Activated effector memory CD4-positive, alpha-beta T cell treated with Interleukin-2 at 50 U/mL for 16 hours (primary cell): ENCODE results near the gene DDX56.
"Not testable (repeated sequence)": the region's sequence is repeated elsewhere in the genome, so short reads cannot be mapped to it uniquely, and the experiment has no call there.

Experiments
- DNase-seq: peaks from one replicate; pipeline ENCODE4 v3.0.0-alpha.2; 2020

The DDX56 gene

DNA sequence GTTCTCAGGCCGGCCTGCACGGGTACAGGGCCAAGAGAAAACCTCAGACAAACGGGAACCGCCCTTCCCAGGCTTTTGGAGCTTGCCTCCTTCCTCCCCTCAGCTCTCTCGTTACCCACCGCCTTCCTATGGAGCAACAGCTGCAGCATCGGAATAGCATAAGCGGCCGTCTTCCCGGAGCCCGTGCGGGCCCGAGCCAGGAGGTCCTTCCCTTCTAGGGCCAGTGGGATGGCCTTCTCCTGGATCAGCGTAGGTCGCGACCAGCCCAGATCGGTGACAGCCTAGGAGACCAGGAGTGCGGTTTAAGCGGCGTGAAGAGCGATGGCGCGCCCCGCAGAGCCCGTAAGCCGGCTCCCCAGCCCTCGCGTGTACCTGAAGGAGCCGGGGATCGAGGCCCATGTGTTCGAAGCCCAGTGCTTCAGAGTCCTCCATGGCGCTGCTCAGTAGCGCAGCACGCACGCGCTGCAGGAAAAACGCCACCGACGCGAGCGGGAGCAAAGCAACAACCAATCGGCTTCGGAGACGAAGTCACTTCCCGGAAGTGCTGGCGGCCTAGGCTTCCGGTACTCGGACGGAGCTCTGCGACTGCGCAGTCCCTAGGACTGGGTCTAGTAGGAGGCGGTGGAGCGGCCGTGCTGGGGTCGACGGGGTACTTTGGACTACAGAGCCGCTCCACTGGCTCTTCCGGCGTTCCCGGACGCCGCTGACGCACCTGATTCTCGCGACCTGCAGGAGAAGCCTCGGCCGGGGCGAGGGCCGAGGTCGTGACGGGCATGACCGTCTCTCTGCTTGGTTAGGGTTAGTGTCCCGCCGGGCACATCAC, at the start of gene DDX56:
DDX56 (minus strand) TSS at position 445 of the 823 bp plus-strand sequence; CDS start at position 432, 13 bp downstream.
- DNase-seq: peak; percentile 88

DNA sequence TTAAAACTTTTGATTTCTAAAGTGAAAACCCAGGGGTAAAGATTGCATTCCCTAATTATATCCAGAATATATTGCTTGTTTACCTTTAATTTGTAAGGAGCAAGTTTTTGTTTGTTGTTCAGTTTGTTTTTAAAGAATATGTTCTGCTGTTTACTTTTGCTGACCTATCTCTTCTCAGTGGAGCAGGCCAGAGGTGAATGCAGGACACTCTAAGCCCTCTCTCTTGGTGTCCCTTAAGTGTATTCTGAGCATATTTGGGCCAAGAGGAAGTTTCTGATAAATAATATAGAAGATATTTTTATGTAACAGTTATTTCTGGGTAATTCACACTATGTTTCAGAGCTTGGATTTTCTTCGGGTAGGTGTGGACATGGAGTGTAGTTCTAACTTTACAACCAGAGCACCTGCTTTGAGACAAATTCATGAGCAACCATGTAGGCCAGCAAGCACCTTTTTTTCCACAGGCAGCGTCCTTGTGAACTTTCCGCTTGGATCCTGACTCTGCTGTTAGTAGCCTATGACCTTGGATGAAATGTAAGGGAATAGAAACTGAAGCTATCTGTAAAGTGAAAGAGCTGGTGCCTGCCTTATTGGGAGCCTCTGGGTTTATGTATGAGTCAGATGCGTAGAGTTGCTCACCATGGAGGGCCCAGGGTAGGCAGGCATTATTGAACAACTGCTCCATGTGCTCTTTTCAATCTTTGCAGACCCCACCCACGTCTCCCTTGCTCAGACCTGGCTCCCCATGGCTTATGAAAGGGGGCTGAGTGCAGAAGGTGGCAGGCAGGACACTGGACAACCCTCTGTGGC, 48.8 kb upstream of the DDX56 start:
- DNase-seq: no peak

- DNase-seq: no peak
Observed at GRCh38 chr7:44621750-44622103, 48.0 kb upstream of the DDX56 start.

DNA sequence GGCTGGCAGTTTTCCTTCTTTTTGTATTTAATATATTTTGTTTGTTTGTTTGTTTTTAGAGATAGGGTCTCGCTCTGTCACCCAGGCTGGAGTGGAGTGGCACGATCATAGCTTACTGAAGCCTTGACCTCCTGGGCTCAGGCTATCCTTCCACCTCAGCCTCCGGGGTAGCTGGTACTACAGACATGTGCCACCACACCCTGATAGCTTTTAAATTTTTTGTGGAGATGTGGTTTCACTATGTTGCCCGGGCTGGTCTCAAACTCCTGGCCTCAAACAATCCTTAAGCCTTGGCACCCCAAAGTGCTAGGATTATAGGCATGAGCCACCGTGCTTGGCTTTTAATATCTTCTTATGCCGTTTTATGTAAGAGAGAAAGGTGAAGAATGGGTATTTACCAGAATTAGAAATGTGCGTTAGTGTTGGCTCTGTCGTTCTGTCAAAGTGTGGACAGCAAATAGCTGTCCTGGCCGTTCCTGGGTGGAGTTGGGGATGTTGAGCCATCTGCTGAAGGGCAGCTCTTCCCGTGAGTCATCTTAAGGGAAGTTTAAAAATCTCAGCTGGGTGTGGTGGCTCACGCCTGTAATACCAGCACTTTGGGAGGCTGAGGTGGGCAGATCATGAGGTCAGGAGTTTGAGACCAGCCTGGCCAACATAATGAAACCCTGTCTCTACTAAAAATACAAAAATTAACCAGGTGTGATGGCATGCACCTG, 47.5 kb upstream of the DDX56 start:
- no peak for DNase-seq

DNA sequence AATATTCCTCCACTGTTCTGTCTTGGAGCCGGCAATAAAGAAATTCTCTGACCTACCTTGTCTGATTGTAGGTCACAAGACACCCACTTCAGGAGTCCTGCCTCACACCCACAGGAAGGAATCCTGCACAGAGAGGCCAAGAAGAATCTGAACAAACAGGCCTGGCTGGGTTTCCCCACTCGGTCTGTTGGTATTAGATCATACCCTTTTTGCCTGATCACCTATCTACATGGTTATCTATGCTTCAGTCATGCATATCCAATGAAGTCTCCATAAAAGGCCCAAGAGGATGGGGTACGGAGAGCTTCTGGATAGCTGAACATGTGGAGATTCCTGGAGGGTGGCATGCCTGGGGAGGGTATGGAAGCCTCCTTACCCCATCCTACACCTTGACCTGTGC, 45.0 kb upstream of the DDX56 start:
- no peak for DNase-seq

DNA sequence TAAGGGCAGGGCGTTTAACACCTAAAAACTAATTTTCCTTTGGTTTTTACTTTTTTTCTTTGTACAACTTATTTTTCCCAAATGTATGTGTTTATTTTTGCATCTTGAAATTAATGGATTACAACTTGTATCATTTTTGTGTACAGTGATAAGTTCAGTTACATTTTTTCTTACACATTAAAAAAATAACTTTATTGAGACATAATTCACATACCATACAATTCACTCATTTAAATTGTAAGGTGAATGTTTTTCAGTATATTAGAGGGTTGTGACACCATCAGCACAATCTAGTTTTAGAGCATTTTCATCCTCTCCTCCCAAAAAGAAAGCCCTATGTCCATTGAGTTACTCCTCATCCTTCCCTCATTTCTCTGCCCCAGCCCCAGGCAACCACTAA, 44.3 kb upstream of the DDX56 start:
- no peak for DNase-seq

DNA sequence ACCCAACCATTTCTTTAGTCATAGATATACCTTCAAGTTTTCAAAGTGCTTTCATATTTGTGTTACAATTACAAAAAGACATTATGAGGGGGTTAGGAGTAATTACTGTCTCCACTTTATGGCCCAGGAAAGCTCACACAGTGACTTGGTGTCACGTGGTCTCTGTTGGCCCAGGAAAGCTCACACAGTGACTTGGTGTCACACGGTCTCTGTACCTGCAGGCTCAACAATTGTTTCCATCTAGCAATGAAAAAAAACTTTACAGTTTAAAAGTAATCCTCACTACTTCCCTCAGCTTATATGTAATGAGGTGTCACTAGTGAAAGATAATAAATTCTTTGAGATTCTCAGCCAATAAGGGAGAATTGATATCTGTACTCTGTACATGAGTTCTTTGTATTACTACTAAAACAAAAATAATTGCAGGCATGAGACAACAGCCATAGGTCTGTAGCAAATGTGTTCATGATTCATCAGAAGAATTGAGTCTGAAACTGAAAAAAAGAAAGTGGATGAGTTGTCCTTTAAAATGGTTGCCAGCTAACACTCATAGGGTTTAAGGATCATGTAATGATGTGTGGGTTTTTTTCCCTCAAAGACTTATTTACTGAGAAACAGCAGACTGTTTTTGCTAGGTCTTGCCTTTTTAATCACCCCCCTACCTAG, 43.6 kb upstream of the DDX56 start:
- DNase-seq: no peak

GRCh38 chr7:44616545-44616944, 42.8 kb upstream of the DDX56 start:
- DNase-seq: no peak

- no peak for DNase-seq
Observed at GRCh38 chr7:44615793-44616192, 42.1 kb upstream of the DDX56 start.

GRCh38 chr7:44615149-44615611, 41.5 kb upstream of the DDX56 start:
- DNase-seq: no peak

GRCh38 chr7:44609829-44610228, 36.1 kb upstream of the DDX56 start:
- no peak for DNase-seq

DNA sequence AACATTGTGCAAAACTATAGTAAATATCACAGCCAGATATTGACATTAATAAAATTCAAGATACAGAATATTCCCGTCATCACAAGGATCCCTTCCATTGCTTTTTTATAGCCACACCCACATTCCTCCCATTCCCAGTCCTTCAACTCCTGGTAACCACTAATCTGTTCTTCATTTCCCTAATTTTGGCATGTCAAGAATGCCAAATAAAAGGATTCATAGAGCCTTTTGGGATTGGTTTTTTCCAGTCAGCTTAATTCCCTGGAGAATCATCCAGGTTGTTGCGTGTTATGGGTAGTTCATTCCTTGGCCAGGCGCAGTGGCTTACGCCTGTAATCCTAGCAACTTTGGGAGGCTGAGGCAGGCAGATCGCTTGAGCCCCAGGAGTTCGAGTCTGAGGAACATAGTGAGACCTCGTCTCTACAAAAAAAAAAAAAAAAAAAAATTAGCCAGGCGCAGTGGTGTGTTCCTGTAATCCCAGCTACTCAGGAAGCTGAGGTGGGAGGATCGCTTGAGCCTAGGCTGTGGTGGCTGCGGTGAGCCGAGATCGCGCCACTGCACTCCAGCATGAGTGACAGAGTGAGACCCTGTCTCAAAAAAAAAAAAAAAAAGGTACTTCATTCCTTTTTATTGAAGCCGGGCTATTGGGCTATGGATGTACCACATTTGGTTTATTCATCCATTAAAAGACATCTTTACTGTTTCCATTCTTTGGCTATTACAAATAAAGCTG, 35.4 kb upstream of the DDX56 start:
- no peak for DNase-seq

- DNase-seq: no peak
Observed at GRCh38 chr7:44607141-44608068, 33.7 kb upstream of the DDX56 start.

DNA sequence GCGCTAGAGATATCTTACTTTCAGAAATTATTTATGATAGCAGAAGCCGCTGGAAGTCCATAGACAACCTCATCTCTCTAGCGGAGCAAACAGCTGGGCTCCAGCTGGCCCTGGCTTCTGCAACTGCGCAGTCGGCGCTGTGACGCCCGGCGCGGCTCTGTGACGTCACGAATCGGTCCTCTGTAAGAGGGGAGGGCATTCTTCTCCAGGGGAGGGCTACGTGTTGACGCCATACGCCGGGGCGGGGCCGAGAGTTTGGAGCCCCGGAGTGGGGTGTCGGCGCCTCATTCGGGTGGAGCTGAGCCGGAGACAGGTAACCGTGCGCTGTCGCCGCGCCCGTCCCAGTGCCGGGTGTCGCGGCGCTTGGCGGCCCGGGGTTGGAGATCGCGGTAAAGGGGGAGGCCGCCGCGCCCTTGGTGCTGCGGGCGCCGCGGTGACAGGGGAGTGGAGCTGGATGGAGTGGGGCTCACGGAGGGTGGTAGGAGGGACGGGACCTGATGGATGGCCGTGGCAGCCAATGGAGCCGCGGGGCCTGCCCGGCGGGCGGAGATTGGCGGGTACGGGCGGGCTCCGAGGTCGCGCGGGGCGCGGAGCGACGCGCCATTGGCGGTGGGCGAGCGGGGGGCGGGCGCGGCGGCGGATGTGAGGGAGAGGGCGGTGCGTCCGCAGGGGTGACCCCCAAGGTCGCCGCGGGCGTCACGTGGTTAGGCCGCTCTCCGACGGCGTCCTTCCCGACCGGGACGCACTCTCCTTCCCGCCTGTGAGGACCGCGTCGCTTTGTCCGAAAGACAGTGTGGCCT, 32.8 kb upstream of the DDX56 start, which contains the start of gene OGDH:
OGDH (plus strand) TSS at position 287 of the 800 bp plus-strand sequence. CDS start 17,717 bp downstream, outside the sequence.
- peak; percentile 98 for DNase-seq

DNA sequence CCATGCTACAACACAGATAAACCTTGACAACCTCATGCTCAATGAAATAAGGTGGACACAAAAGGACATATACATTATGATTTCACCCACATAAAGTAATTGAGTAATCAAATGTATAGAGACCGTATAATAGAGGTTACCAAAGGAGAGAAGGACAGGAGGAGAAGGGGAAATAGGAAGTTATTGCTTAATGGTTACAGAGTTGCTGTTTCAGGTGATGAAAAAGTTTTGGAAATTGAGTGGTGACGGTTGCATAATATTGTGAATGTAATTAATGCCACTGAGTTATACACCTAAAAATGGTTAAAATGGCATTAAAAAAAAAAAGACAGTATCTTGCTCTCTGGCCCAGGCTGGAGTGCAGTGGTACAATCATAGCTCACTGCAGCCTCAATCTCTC, 31.2 kb upstream of the DDX56 start:
- no peak for DNase-seq

DNA sequence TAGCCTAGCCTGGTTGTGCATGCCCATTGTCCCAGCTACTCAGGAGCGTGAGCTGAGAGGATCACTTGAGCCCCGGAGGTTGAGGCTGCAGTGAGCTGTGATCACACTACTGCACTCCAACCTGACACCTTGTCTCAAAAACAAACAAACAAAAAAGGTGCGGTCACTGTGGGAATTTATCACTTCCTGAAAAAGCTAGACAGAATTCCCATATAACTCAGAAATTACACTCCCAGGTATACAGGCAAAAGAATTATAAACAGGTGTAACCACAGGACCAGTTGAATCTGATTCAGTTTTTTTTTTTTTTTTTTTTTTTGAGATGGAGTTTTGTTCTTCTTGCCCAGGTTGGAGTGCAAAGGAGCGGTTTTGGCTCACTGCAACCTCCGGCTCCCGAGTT, 29.5 kb upstream of the DDX56 start:
- DNase-seq: no peak

GRCh38 chr7:44602576-44602910, 28.8 kb upstream of the DDX56 start:
- DNase-seq: no peak

DNA sequence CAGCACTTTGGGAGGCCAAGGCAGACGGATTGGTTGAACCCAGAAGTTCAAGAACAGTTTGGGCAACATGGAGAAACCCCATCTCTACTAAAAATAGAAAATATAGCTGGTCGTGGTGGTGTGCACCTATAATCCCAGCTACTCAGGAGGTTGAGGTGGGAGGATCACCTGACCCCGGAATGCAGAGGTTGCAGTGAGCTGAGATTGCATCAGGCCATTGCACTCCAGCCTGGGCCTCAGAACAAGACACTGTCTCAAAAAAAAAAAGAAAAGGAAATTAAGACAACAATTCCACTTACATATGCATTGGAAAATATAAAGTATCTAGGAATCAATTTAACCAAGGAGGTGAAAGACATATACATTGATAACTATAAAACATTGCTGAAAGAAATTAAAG, 25.5 kb upstream of the DDX56 start:
- no peak for DNase-seq

GRCh38 chr7:44597181-44597580, 23.5 kb upstream of the DDX56 start:
- not testable (repeated sequence) for DNase-seq
